Skeletal muscle satellite cell (primary cell): ENCODE results near the gene TMED4.

ENCODE experiments used
- H3K27me3 ChIP-seq: 2 replicates; pipeline ENCODE4 v1.7.0; 2013; ENCODE audit warnings: low read length; ENCODE audit not compliant: control insufficient read depth, insufficient read depth
- H3K36me3 ChIP-seq: 2 replicates; pipeline ENCODE4 v1.7.0; 2013; ENCODE audit warnings: mild to moderate bottlenecking, control low read depth, low read length; ENCODE audit not compliant: insufficient read depth
- H3K4me1 ChIP-seq: 2 replicates; pipeline ENCODE4 v1.7.0; 2013; ENCODE audit warnings: low read length; ENCODE audit not compliant: control insufficient read depth, insufficient read depth
- H3K4me2 ChIP-seq: 2 replicates; pipeline ENCODE4 v1.7.0; 2013; ENCODE audit warnings: mild to moderate bottlenecking, low read length
- H3K4me3 ChIP-seq: 2 replicates; pipeline ENCODE4 v1.7.0; 2013; ENCODE audit warnings: low read length
- H3K9ac ChIP-seq: 2 replicates; pipeline ENCODE4 v1.7.0; 2013; ENCODE audit warnings: mild to moderate bottlenecking, low read depth, low read length, moderate library complexity
- H3K9me3 ChIP-seq: replicated peaks from 2 replicates; pipeline ENCODE4 v1.7.0; 2013; ENCODE audit warnings: mild to moderate bottlenecking, control low read depth, low read length

Gene TMED4

GRCh38 chr7:44537442-44537841 lies 44.6 kb downstream of the TMED4 start:
- Histone ChIP-seq H3K36me3 (no peaks in the 10 kb centered on the region), H3K4me1 (no peaks in the 10 kb centered on the region), H3K27me3 (peaks cover 13% of the 10 kb centered on the region), H3K4me3 (no peak overlapping the region), H3K9ac (no peak overlapping the region), H3K9me3 (no peaks in the 10 kb centered on the region), H3K4me2 (no peak overlapping the region)

DNA sequence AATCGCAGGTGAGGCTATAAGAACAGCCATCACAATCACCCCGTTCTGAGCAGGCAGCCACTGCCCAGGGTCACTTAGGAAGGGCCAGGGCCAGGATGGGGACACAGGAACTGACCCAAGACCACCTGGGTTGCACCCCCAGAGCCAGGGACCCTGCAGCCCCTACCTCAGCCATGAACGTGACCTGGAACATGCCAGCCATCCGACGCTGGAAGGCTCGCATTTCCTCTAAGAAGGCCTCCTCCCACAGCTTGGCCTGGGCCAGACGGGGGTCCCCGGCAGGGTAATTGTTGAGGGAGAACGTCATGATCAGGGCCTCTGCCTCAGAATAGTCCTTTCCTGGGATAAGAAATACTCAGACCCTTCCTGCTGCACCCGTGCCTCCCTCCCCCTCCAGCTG lies 45.9 kb downstream of the TMED4 start:
- Histone ChIP-seq H3K27me3 (peaks cover 16% of the 10 kb centered on the region), H3K36me3 (no peaks in the 10 kb centered on the region), H3K9me3 (no peaks in the 10 kb centered on the region), H3K4me2 (no peak overlapping the region), H3K4me3 (no peak overlapping the region), H3K4me1 (no peaks in the 10 kb centered on the region), H3K9ac (no peak overlapping the region)

DNA sequence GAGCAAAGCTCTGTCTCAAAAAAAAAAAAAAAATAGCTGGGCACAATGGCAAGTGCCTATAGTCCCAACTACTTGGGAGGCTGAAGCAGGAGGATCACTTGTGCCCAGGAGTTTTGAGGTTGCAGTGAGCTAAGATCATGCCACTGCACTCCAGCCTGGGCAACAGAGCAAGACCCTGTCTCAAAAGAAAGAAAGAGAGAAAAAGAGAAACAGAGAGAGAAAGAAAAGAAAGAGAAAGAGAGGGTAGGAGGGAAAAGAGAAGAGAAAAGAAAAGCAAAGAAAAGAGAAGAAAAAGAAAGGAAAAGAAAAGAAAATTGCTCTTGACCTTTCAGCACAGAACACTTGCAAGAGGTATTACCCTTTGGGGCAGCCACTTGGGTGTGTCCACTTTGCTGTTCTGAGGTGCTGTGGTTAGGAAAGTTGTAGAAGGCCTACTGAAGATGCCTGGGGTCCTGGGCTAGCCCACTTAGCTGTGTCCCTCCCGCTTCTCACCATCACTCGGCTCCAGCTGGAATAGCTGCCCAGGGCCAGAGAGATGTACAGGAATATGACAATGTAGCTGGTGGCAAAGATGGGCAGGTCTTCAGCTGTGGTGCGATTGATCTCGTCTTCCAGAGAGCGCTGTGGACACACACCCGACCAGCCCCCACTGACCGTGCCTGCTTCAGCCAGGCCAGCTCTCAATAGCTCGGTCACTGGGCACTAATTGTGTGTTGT lies 46.5 kb downstream of the TMED4 start:
- no peaks in the 10 kb centered on the region for H3K36me3 ChIP-seq
- H3K4me3 ChIP-seq, result no peak overlapping the region
- H3K27me3 ChIP-seq, result peaks cover 16% of the 10 kb centered on the region
- H3K9ac ChIP-seq, result no peak overlapping the region
- H3K4me2 ChIP-seq, result no peak overlapping the region
- no peaks in the 10 kb centered on the region for H3K9me3 ChIP-seq
- no peaks in the 10 kb centered on the region for H3K4me1 ChIP-seq

DNA sequence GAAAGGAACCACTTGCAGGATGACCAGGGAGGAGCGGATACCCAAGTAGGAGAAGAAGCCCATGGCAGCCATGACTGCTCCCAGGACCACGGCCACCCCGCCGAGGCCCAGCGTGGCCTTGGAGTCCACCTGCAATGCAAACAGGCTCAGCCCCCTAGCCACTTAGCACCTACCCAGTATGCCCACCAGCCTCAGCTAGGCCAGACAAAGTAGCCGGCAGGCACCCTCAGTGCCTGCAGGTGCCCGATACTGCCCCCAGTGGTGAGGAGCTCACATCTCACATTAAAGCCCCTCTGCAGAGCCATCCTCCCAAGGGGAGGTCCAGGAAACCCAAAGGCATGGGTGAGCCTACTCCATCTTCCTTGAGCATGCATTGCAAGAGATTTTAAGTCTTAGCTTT lies 47.5 kb downstream of the TMED4 start:
- no peak overlapping the region for H3K9ac ChIP-seq
- no peaks in the 10 kb centered on the region for H3K9me3 ChIP-seq
- no peaks in the 10 kb centered on the region for H3K4me1 ChIP-seq
- H3K36me3 ChIP-seq, result no peaks in the 10 kb centered on the region
- H3K4me2 ChIP-seq, result no peak overlapping the region
- no peak overlapping the region for H3K4me3 ChIP-seq
- peaks cover 12% of the 10 kb centered on the region for H3K27me3 ChIP-seq

DNA sequence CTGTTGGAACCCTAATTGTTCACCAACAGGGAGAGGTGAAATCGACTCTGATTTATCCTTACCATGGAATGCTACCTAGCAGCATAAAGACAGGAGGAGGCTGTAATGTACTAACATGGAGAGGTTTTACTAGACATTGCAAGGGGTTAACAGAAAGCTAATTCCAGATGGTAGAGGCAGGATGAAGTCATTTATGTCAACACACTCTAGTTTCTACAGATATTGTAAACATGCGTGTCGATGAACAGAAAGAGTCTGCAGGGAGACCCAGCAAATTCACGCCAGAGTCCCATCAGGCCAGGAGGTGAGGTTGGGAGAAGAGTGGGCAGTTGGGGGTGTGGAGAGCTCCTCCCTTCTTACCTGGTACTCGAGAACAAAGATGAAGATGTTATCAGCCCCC lies 47.9 kb downstream of the TMED4 start:
- H3K27me3 ChIP-seq, result peaks cover 12% of the 10 kb centered on the region
- H3K36me3 ChIP-seq, result no peaks in the 10 kb centered on the region
- no peak overlapping the region for H3K4me3 ChIP-seq
- no peak overlapping the region for H3K9ac ChIP-seq
- no peak overlapping the region for H3K4me2 ChIP-seq
- no peaks in the 10 kb centered on the region for H3K4me1 ChIP-seq
- no peaks in the 10 kb centered on the region for H3K9me3 ChIP-seq

- Histone ChIP-seq H3K4me1 (no peaks in the 10 kb centered on the region), H3K4me2 (no peak overlapping the region), H3K9ac (no peak overlapping the region), H3K4me3 (no peak overlapping the region), H3K36me3 (no peaks in the 10 kb centered on the region), H3K9me3 (no peaks in the 10 kb centered on the region), H3K27me3 (peaks cover 12% of the 10 kb centered on the region)
Observed at GRCh38 chr7:44533301-44534055, 48.6 kb downstream of the TMED4 start.

- Histone ChIP-seq H3K4me3 (no peak overlapping the region), H3K4me1 (no peaks in the 10 kb centered on the region), H3K36me3 (no peaks in the 10 kb centered on the region), H3K9me3 (no peaks in the 10 kb centered on the region), H3K9ac (no peak overlapping the region), H3K4me2 (no peak overlapping the region), H3K27me3 (peaks cover 8% of the 10 kb centered on the region)
Observed at GRCh38 chr7:44531421-44532380, 50.3 kb downstream of the TMED4 start.

- Histone ChIP-seq H3K36me3 (no peaks in the 10 kb centered on the region), H3K27me3 (peaks cover 8% of the 10 kb centered on the region), H3K9ac (no peak overlapping the region), H3K9me3 (no peaks in the 10 kb centered on the region), H3K4me2 (no peak overlapping the region), H3K4me3 (no peak overlapping the region), H3K4me1 (no peaks in the 10 kb centered on the region)
Observed at GRCh38 chr7:44530990-44531389, 51.0 kb downstream of the TMED4 start.
